ENCODE data around the gene PRKCD. TPM values are rescaled to one million over a fixed set of nuclear protein-coding genes. Genes with fewer than 3 reads are reported as not detected.
A peak's percentile ranks its signal among the peaks of the same experiment; 100 is the strongest.

PRKCD gene
- total RNA-seq, 1 donor from 2014 or later: 103 TPM

- intact Hi-C loops (cut with DNase I): loop anchor here (5.0 kb wide), 1 partner anchor 73 kb away; no protein-coding TSS in a partner anchor
- no peak for DNase-seq
- H3K27ac ChIP-seq: no peak overlapping the region
These were observed 39.8 kb downstream of the PRKCD start for GRCh38 chr3:53200501-53201498.

GRCh38 chr3:53202331-53203015 is 41.5 kb downstream of the PRKCD start:
- Histone ChIP-seq H3K27ac (no peak overlapping the region), H3K27me3 (ENCODE audit: low read depth) (no peaks in the 10 kb centered on the region), H3K4me1 (no peaks in the 10 kb centered on the region), H3K36me3 (no peaks in the 10 kb centered on the region), H3K4me3 (no peak overlapping the region), H3K9me3 (no peaks in the 10 kb centered on the region)
- DNase-seq: no peak
- no peak for TF ChIP-seq CTCF (IDR thresholded peaks at IDR 0.05)
- intact Hi-C loops (cut with DNase I): loop anchor here (5.0 kb wide), 1 partner anchor 75 kb away; no protein-coding TSS in a partner anchor
- no peak for ATAC-seq

More at GRCh38 chr3:53200501-53201498, 39.8 kb downstream of the PRKCD start:
- Histone ChIP-seq H3K4me1 (peaks cover 11% of the 10 kb centered on the region), H3K9me3 (no peaks in the 10 kb centered on the region), H3K36me3 (no peaks in the 10 kb centered on the region), H3K4me3 (no peak overlapping the region), H3K27me3 (ENCODE audit: low read depth) (no peaks in the 10 kb centered on the region)
- TF ChIP-seq CTCF (IDR thresholded peaks at IDR 0.05): no peak
- ATAC-seq: no peak

- TF ChIP-seq CTCF (IDR thresholded peaks at IDR 0.05): no peak
- H3K27ac ChIP-seq: no peak overlapping the region
- H3K27me3 ChIP-seq (ENCODE audit: low read depth): no peaks in the 10 kb centered on the region
These were observed 51.0 kb downstream of the PRKCD start for GRCh38 chr3:53211706-53212702.

GRCh38 chr3:53213276-53213675 is 52.3 kb downstream of the PRKCD start:
- H3K27ac ChIP-seq: no peak overlapping the region
- no peaks in the 10 kb centered on the region for H3K27me3 ChIP-seq (ENCODE audit: low read depth)
- DNase-seq (peak; percentile 12), ATAC-seq (no peak)
- intact Hi-C loops (cut with DNase I): no loop called here
- no peaks in the 10 kb centered on the region for H3K36me3 ChIP-seq
- peaks cover 2% of the 10 kb centered on the region for H3K9me3 ChIP-seq
- no peak for TF ChIP-seq CTCF (IDR thresholded peaks at IDR 0.05)
- H3K4me3 ChIP-seq: no peak overlapping the region
- H3K4me1 ChIP-seq: no peaks in the 10 kb centered on the region

More at GRCh38 chr3:53211706-53212702, 51.0 kb downstream of the PRKCD start:
- peak; percentile 11 for DNase-seq
- peaks cover 5% of the 10 kb centered on the region for H3K9me3 ChIP-seq
- H3K4me1 ChIP-seq: no peaks in the 10 kb centered on the region
- no peaks in the 10 kb centered on the region for H3K36me3 ChIP-seq
- no peak overlapping the region for H3K4me3 ChIP-seq
- intact Hi-C loops (cut with DNase I): no loop called here
- ATAC-seq: no peak

Data from lower lobe of right lung (tissue), 2 donors.